ENCODE measurements around the gene POLD1. TPM values are rescaled to one million over a fixed set of nuclear protein-coding genes. Genes with fewer than 3 reads are reported as not detected.
A peak's percentile ranks its signal among the peaks of the same experiment; 100 is the strongest.

POLD1 gene
- total RNA-seq, 2 donors from 2014 or later, result 5.9 to 10.0 TPM

- no peak for TF ChIP-seq CTCF (IDR thresholded peaks at IDR 0.05)
- H3K9me3 ChIP-seq, result no peaks in the 10 kb centered on the region
- H3K4me1 ChIP-seq, result peaks cover 0 to 25% of the 10 kb centered on the region in 2 donors
- no peaks in the 10 kb centered on the region for H3K36me3 ChIP-seq
- H3K4me3 ChIP-seq, result no peak overlapping the region
- H3K27ac ChIP-seq, result no peak overlapping the region
- H3K27me3 ChIP-seq, result peaks cover 0 to 7% of the 10 kb centered on the region in 2 donors
- no peak for DNase-seq (ENCODE audit: low spot score)
Observed at GRCh38 chr19:50428772-50429463, 44.8 kb downstream of the POLD1 start.

GRCh38 chr19:50430888-50431342 is 46.8 kb downstream of the POLD1 start:
- H3K36me3 ChIP-seq, result no peaks in the 10 kb centered on the region
- peaks cover 0 to 25% of the 10 kb centered on the region in 2 donors for H3K4me1 ChIP-seq
- H3K4me3 ChIP-seq, result peak overlapping the region; percentile 59 to 66
- peak overlapping the region in 1 of 2 donors; percentile 42 for H3K27ac ChIP-seq
- peaks cover 0 to 7% of the 10 kb centered on the region in 2 donors for H3K27me3 ChIP-seq
- DNase-seq (ENCODE audit: low spot score), result no peak
- TF ChIP-seq CTCF (IDR thresholded peaks at IDR 0.05), result no peak
- H3K9me3 ChIP-seq, result no peaks in the 10 kb centered on the region

GRCh38 chr19:50431343-50432220 is 47.4 kb downstream of the POLD1 start:
- H3K27ac ChIP-seq, result peak overlapping the region; percentile 42 to 75
- H3K36me3 ChIP-seq, result no peaks in the 10 kb centered on the region

GRCh38 chr19:50432221-50433028 is 48.3 kb downstream of the POLD1 start, which contains the start of gene MYBPC2:
Gene MYBPC2, plus strand, starts transcription at chr19:50432892. Its CDS starts 62 bp downstream, at chr19:50432954.
- no peak for DNase-seq (ENCODE audit: low spot score)
- H3K27me3 ChIP-seq, result peaks cover 0 to 7% of the 10 kb centered on the region in 2 donors

More at GRCh38 chr19:50431343-50432220, 47.4 kb downstream of the POLD1 start:
- peak; percentile 83 for DNase-seq (ENCODE audit: low spot score)
- Histone ChIP-seq H3K4me3 (peak overlapping the region; percentile 59 to 66), H3K27me3 (peaks cover 0 to 7% of the 10 kb centered on the region in 2 donors), H3K9me3 (no peaks in the 10 kb centered on the region), H3K4me1 (peaks cover 0 to 25% of the 10 kb centered on the region in 2 donors)
- no peak for TF ChIP-seq CTCF (IDR thresholded peaks at IDR 0.05)

More at GRCh38 chr19:50432221-50433028, 48.3 kb downstream of the POLD1 start, which contains the start of gene MYBPC2:
- TF ChIP-seq CTCF (IDR thresholded peaks at IDR 0.05), result no peak
- H3K27ac ChIP-seq, result peak within 1 kb of the TSS; percentile 42 to 75
- no peaks in the 10 kb centered on the region for H3K36me3 ChIP-seq
- peaks cover 0 to 25% of the 10 kb centered on the region in 2 donors for H3K4me1 ChIP-seq
- no peaks in the 10 kb centered on the region for H3K9me3 ChIP-seq
- H3K4me3 ChIP-seq, result peak within 1 kb of the TSS; percentile 59 to 66

Data from right atrium auricular region (tissue), 2 donors.